CD4-positive, CD25-positive, alpha-beta regulatory T cell (primary cell): ENCODE results near the gene TTLL9. TPM values are rescaled to one million over a fixed set of nuclear protein-coding genes. Genes with fewer than 3 reads are reported as not detected.
"Not testable (repeated sequence)": the region's sequence is repeated elsewhere in the genome, so short reads cannot be mapped to it uniquely, and the experiment has no call there.

Source experiments
- ATAC-seq, 2 donors: fragments of 150-1000 bp; cut with Tn5 transposase; one replicate each; pipeline ENCODE4 v1.10.0; 2021; ENCODE audit warnings: low read depth in 2 of 2, moderate number of reproducible peaks in 2 of 2, moderate library complexity in 1 of 2
- DNase-seq, 3 donors: peaks; one replicate each; pipeline versions ENCODE4 v3.0.0 to v3.0.0-alpha.2; 2012 to 2022; ENCODE audit warnings: mixed read lengths in 1 of 3
- H3K27ac ChIP-seq: one replicate; pipeline ENCODE4 v1.7.0; 2013; ENCODE audit warnings: mild to moderate bottlenecking, low read length; ENCODE audit not compliant: insufficient read depth, poor library complexity, severe bottlenecking
- H3K27me3 ChIP-seq: one replicate; pipeline ENCODE4 v1.7.0; 2013; ENCODE audit warnings: low read length; ENCODE audit not compliant: control insufficient read depth, insufficient read depth
- H3K36me3 ChIP-seq: one replicate; pipeline ENCODE4 v1.7.0; 2013; ENCODE audit warnings: mild to moderate bottlenecking, low read length, moderate library complexity; ENCODE audit not compliant: control insufficient read depth, insufficient read depth
- H3K4me1 ChIP-seq: 2 replicates; pipeline ENCODE4 v1.7.0; 2013; ENCODE audit warnings: mild to moderate bottlenecking, low read length; ENCODE audit not compliant: insufficient read depth, control insufficient read depth, poor library complexity, severe bottlenecking
- H3K4me3 ChIP-seq: one replicate; pipeline ENCODE4 v1.7.0; 2013; ENCODE audit warnings: low read depth, mild to moderate bottlenecking, low read length, moderate library complexity
- H3K9me3 ChIP-seq, 2 experiments: 1 replicate in 1 of 2; 2 replicates in 1 of 2; pipeline ENCODE4 v1.7.0; 2013; ENCODE audit warnings: low read length in 2 of 2, mild to moderate bottlenecking in 1 of 2, moderate library complexity in 1 of 2; ENCODE audit not compliant: control insufficient read depth in 2 of 2
- H3K27ac Mint-ChIP-seq, 3 donors: one replicate each; pipeline ENCODE4 v1.8.0; 2020 to 2022; ENCODE audit warnings: mild to moderate bottlenecking in 3 of 3, mixed read lengths in 3 of 3, moderate library complexity in 2 of 3
- H3K27me3 Mint-ChIP-seq: one replicate; pipeline ENCODE4 v1.8.0; 2022; ENCODE audit warnings: mild to moderate bottlenecking, mixed read lengths
- H3K36me3 Mint-ChIP-seq: one replicate; pipeline ENCODE4 v1.8.0; 2020; ENCODE audit warnings: mixed read lengths
- H3K4me1 Mint-ChIP-seq, 4 donors: one replicate each; pipeline ENCODE4 v1.8.0; 2020 to 2022; ENCODE audit warnings: mixed read lengths in 4 of 4, mild to moderate bottlenecking in 1 of 4
- H3K4me3 Mint-ChIP-seq, 4 donors: one replicate each; pipeline ENCODE4 v1.8.0; 2020 to 2022; ENCODE audit warnings: mild to moderate bottlenecking in 4 of 4, mixed read lengths in 4 of 4, moderate library complexity in 3 of 4
- H3K9me3 Mint-ChIP-seq, 7 donors: one replicate each; pipeline ENCODE4 v1.8.0; 2020 to 2022; ENCODE audit warnings: mixed read lengths in 7 of 7, mild to moderate bottlenecking in 3 of 7, moderate library complexity in 2 of 7
- polyA plus RNA-seq, 4 donors: library from polyadenylated mRNA; unstranded; fragments of 300-500 nt; fragmentation: Illumina TruSeq; gene quantifications; one replicate each; pipeline ENCODE4 v1.2.3, GENCODE V29; 2021
- total RNA-seq: library from RNA; stranded (reverse); gene quantifications from one replicate; pipeline ENCODE4 v1.2.3, GENCODE V29; 2022

TTLL9 gene
- total and polyA plus RNA-seq, 5 donors from 2014 or later: not detected

DNA sequence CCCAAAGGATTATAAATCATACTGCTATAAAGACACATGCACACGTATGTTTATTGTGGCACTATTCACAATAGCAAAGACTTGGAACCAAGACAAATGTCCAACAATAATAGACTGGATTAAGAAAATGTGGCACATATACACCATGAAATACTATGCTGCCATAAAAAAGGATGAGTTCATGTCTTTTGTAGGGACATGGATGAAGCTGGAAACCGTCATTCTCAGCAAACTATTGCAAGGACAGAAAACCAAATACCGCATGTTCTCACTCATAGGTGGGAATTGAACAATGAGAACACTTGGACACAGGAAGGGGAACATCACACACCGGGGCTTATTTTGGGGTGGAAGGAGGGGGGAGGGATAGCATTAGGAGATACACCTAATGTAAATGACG lies 51.0 kb downstream of the TTLL9 start:
- not testable (repeated sequence) for H3K9me3 ChIP-seq, H3K4me3 Mint-ChIP-seq, H3K27ac ChIP-seq, H3K4me3 ChIP-seq, H3K4me1 ChIP-seq, H3K27ac Mint-ChIP-seq, H3K4me1 Mint-ChIP-seq, H3K9me3 Mint-ChIP-seq, H3K27me3 ChIP-seq, H3K36me3 ChIP-seq, ATAC-seq, H3K36me3 Mint-ChIP-seq, DNase-seq
- H3K27me3 Mint-ChIP-seq: peaks cover 34% of the 10 kb centered on the region

DNA sequence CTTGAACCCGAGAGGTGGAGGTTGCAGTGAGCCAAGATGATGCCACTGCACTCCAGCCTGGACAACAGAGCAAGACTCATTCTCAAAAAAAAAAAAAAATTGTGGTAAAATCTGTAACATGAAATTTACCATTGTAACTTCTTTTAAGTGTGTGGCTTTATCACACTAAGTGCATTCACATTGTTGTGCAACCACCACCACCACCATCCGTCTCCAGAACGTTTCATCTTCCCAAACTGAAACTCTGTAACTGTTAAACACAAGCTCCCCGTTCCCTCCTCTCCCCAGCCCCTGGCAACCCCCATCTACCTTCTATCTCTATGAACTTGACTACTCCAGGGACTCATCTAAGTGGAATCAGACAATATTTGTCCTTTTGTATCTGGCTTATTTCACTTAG lies 51.7 kb downstream of the TTLL9 start:
- no peak overlapping the region for H3K27ac Mint-ChIP-seq
- H3K9me3 ChIP-seq: no peaks in the 10 kb centered on the region
- peaks cover 3% of the 10 kb centered on the region for H3K27me3 ChIP-seq
- DNase-seq: no peak
- peaks cover 0 to 2% (median 0%) of the 10 kb centered on the region in 7 donors for H3K9me3 Mint-ChIP-seq
- ATAC-seq: no peak
- no peaks in the 10 kb centered on the region for H3K36me3 ChIP-seq
- H3K4me1 ChIP-seq: no peaks in the 10 kb centered on the region
- H3K4me3 ChIP-seq: no peak overlapping the region
- peaks cover 38% of the 10 kb centered on the region for H3K27me3 Mint-ChIP-seq
- H3K27ac ChIP-seq: no peak overlapping the region
- no peaks in the 10 kb centered on the region for H3K4me1 Mint-ChIP-seq
- no peak overlapping the region for H3K4me3 Mint-ChIP-seq
- no peaks in the 10 kb centered on the region for H3K36me3 Mint-ChIP-seq

DNA sequence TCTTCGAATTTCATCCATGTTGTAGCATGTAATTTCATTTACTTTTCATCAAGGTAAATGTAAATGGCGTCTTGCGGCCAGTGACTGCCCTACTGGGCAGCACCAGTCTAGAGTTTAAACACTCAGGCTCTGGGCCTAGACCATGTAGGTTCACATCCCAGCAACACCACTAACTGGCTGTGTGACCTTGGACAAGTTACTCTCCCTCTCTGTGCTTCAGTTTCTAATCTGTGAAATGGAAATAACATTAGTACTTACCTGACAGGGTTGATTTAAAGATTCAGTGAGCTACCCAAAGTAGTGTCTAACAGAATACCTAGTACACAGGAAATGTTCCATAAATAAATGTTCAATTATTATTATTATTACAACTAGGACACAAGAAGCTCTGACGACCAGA lies 52.2 kb downstream of the TTLL9 start:
- Mint-ChIP-seq H3K4me1 (no peaks in the 10 kb centered on the region), H3K27ac (no peak overlapping the region), H3K9me3 (peaks cover 0 to 2% (median 0%) of the 10 kb centered on the region in 7 donors), H3K27me3 (peaks cover 41% of the 10 kb centered on the region), H3K4me3 (no peak overlapping the region), H3K36me3 (no peaks in the 10 kb centered on the region)
- Histone ChIP-seq H3K27ac (no peak overlapping the region), H3K27me3 (peaks cover 1% of the 10 kb centered on the region), H3K36me3 (no peaks in the 10 kb centered on the region), H3K4me3 (no peak overlapping the region), H3K4me1 (no peaks in the 10 kb centered on the region), H3K9me3 (no peaks in the 10 kb centered on the region)
- ATAC-seq: no peak
- no peak for DNase-seq

DNA sequence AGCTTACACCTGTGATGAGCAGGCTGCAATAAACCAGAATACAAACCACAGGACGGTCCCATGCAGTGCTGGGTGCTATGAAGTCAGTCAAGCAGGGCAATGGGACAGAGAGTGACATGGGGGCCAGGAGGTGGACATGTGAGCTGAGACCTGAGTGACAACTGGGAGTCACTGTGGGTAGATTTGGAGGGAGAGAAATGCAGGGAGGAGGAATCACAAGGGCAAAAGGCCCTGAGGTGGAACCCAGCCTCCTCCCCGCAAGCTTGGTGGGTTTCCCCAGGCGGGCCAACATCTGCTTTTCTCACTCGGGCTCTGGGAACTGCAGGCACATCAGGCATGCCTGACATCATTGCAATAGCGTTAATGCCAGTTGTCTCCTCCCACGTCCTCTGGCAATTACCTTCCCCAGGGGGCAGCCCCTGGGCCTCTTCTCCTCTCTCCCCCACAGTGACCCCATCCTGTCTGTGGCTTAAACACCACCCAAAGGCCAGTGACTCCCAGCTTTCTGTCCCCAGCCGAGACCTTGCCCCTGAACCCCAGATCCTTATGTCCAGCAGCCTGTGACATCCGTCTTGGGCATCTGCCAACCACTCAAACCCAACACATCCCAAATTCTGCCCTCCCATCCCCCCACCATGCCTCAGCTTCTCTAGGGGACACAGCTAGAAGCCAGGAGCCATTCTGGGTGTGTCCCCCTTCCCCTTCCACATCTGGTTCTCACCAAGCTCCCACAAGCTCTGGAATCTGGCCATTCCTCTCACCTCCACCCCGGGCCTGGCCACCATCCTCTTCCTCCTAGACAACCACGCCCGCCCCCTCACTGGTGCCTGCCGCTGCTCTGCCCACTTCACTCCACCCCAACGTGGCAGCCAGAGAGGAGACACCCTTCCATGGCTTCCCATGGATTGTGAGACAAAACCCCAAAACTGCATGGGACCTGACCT lies 53.2 kb downstream of the TTLL9 start:
- H3K9me3 Mint-ChIP-seq: peaks cover 0 to 2% (median 0%) of the 10 kb centered on the region in 7 donors
- Histone ChIP-seq H3K27ac (no peak overlapping the region), H3K4me3 (no peak overlapping the region), H3K27me3 (peaks cover 1% of the 10 kb centered on the region), H3K4me1 (no peaks in the 10 kb centered on the region), H3K36me3 (no peaks in the 10 kb centered on the region), H3K9me3 (no peaks in the 10 kb centered on the region)
- no peaks in the 10 kb centered on the region for H3K4me1 Mint-ChIP-seq
- H3K27me3 Mint-ChIP-seq: peaks cover 37% of the 10 kb centered on the region
- no peak for DNase-seq
- H3K4me3 Mint-ChIP-seq: no peak overlapping the region
- no peak overlapping the region for H3K27ac Mint-ChIP-seq
- no peaks in the 10 kb centered on the region for H3K36me3 Mint-ChIP-seq
- ATAC-seq: no peak

DNA sequence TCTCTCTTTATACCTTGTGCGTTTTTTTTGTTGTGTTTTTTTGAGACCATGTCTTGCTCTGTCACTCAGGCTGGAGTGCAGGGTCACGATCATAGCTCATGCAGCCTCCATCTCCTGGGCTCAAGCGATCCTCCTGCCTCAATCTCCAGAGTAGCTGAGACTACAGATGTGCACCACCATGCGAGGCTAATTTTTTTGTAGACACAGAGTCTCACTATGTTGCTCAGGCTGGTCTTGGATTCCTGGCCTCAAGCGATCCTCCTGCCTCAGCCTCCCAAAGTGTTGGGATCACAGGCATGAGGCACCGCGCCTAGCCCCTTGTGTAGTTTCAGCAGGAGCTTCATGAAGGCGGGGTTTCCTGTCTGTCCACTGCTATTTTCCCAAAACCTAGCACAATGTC lies 54.1 kb downstream of the TTLL9 start:
- Histone ChIP-seq H3K27me3 (peaks cover 1% of the 10 kb centered on the region), H3K4me3 (no peak overlapping the region), H3K27ac (no peak overlapping the region), H3K36me3 (no peaks in the 10 kb centered on the region), H3K9me3 (no peaks in the 10 kb centered on the region), H3K4me1 (no peaks in the 10 kb centered on the region)
- Mint-ChIP-seq H3K27me3 (peaks cover 36% of the 10 kb centered on the region), H3K4me3 (no peak overlapping the region), H3K27ac (no peak overlapping the region), H3K4me1 (no peaks in the 10 kb centered on the region), H3K36me3 (no peaks in the 10 kb centered on the region), H3K9me3 (peaks cover 0 to 2% (median 0%) of the 10 kb centered on the region in 7 donors)
- DNase-seq: no peak
- no peak for ATAC-seq

DNA sequence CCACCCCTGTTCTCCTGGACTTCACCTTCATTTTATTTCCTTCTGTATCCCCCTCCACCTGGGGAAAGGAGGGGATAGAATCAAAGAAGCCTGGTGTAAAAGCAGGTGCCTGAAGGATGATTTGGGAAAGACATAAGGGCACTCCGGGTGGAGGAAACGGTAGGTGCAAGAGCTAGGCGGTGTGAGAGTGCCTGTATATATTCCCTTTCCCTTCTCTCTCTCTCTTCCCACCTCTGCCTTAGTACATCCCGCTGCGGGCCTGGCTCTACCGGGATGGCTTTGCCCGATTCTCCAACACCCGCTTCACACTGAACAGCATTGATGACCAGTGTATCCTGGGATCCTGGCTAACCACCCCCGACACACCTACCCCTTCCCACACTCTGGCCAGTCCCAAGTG lies 55.2 kb downstream of the TTLL9 start:
- H3K27ac Mint-ChIP-seq: no peak overlapping the region
- no peak overlapping the region for H3K4me3 ChIP-seq
- H3K4me1 Mint-ChIP-seq: no peaks in the 10 kb centered on the region
- H3K4me3 Mint-ChIP-seq: no peak overlapping the region
- DNase-seq (no peak), ATAC-seq (no peak)
- H3K9me3 Mint-ChIP-seq: peaks cover 0 to 2% (median 0%) of the 10 kb centered on the region in 7 donors
- no peaks in the 10 kb centered on the region for H3K36me3 ChIP-seq
- H3K36me3 Mint-ChIP-seq: no peaks in the 10 kb centered on the region
- no peak overlapping the region for H3K27ac ChIP-seq
- H3K27me3 Mint-ChIP-seq: peaks cover 34% of the 10 kb centered on the region
- peaks cover 1% of the 10 kb centered on the region for H3K27me3 ChIP-seq
- no peaks in the 10 kb centered on the region for H3K4me1 ChIP-seq
- H3K9me3 ChIP-seq: no peaks in the 10 kb centered on the region

DNA sequence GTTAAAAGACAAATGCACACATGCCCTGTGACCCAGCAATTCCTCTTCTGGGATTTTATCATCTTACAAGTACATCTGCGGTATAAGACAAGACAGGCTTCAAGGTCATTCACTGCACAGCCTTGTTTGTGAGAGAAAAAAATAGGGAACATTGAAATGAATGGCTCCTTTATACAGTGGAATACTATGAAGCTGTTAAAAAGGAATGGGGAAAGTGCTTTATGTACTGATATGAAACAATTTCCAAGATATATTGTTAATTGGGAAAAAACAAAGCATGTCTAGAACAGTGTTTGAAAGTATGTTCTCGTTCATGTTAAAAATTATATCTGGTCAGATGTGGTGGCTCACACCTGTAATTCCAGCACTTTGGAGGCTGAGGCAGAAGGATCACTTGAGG lies 56.1 kb downstream of the TTLL9 start:
- Histone ChIP-seq H3K27me3 (peaks cover 1% of the 10 kb centered on the region), H3K4me1 (no peaks in the 10 kb centered on the region), H3K27ac (no peak overlapping the region), H3K4me3 (no peak overlapping the region), H3K36me3 (no peaks in the 10 kb centered on the region), H3K9me3 (no peaks in the 10 kb centered on the region)
- H3K9me3 Mint-ChIP-seq: peaks cover 0 to 2% (median 0%) of the 10 kb centered on the region in 7 donors
- DNase-seq (no peak), ATAC-seq (no peak)
- no peak overlapping the region for H3K4me3 Mint-ChIP-seq
- H3K36me3 Mint-ChIP-seq: no peaks in the 10 kb centered on the region
- no peak overlapping the region for H3K27ac Mint-ChIP-seq
- H3K4me1 Mint-ChIP-seq: no peaks in the 10 kb centered on the region
- peaks cover 38% of the 10 kb centered on the region for H3K27me3 Mint-ChIP-seq

DNA sequence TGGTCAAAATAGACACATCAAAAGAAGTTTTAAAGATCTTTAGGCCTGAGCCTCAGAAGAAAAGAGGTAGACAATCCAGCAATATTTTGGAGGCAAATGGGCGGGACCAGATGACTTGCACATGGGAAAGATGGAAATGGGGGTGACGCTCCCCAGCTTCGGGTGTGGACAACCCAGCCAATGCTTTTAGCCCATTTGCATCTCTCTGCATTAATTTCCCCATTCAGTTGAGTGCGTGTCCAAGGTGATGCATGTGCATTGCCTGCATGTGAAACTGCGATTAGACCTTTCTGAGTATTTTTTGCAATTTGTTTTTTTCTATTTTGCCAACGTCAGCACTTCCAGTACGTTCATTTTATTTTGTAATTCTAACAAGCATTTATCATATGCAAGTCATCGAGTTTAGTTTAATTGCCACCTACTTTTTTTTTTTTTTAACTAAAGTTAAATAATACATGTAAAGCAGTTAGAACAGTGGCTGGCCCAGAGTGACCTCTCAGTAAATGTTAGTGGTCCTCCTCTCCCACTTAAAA lies 57.3 kb downstream of the TTLL9 start:
- no peak overlapping the region for H3K4me3 Mint-ChIP-seq
- Histone ChIP-seq H3K4me1 (no peaks in the 10 kb centered on the region), H3K36me3 (no peaks in the 10 kb centered on the region), H3K4me3 (no peak overlapping the region), H3K9me3 (no peaks in the 10 kb centered on the region), H3K27me3 (peaks cover 1% of the 10 kb centered on the region), H3K27ac (no peak overlapping the region)
- no peaks in the 10 kb centered on the region for H3K36me3 Mint-ChIP-seq
- no peaks in the 10 kb centered on the region for H3K4me1 Mint-ChIP-seq
- DNase-seq: no peak
- ATAC-seq: no peak
- H3K27ac Mint-ChIP-seq: no peak overlapping the region
- peaks cover 0 to 3% (median 0%) of the 10 kb centered on the region in 7 donors for H3K9me3 Mint-ChIP-seq
- H3K27me3 Mint-ChIP-seq: peaks cover 38% of the 10 kb centered on the region
